IMR-90 (cell line): Measurements from ENCODE around the gene B9D1. TPM values are rescaled to one million over a fixed set of nuclear protein-coding genes. Genes with fewer than 3 reads are reported as not detected.

Experiments used
- ATAC-seq: fragments of 200-7000 bp; cut with Tn5 transposase; 2 replicates; pipeline ENCODE4 v1.9.1; 2020; ENCODE audit warnings: low read depth, mild to moderate bottlenecking, moderate library complexity
- BruUV-seq: library from RNA; stranded (reverse); fragments of 400-500 nt; replicated peaks from 2 replicates; lab custom pipeline; 2021; lab: Mats Ljungman, UMichigan
- CTCF ChIA-PET: fragments of 300-600 bp; formaldehyde crosslinking; extraction: SDS; loops from one replicate; lab custom pipeline; 2021; ENCODE audit warnings: antibody characterized with exemption; lab: Yijun Ruan, JAX
- POLR2A ChIA-PET: fragments of 300-600 bp; sonication (Branson Sonifier 250); formaldehyde crosslinking; loops from one replicate; lab custom pipeline; 2022; ENCODE audit warnings: antibody characterized with exemption; ENCODE audit not compliant: unreplicated experiment; lab: Charles Lee
- DNase-seq: peaks from one replicate; pipeline ENCODE4 v3.0.0; 2013
- H2AFZ ChIP-seq: replicated peaks from 2 replicates; pipeline ENCODE3; 2013; ENCODE audit warnings: low read length, mild to moderate bottlenecking; ENCODE audit not compliant: poor library complexity
- H2AK5ac ChIP-seq: 2 replicates; pipeline ENCODE4 v1.6.1; 2013; ENCODE audit warnings: low read depth, low read length, inconsistent platforms
- H2AK9ac ChIP-seq: replicated peaks from 2 replicates; pipeline ENCODE3; 2013; ENCODE audit warnings: mild to moderate bottlenecking, low read depth, low read length, moderate library complexity; ENCODE audit not compliant: poor library complexity
- H2BK120ac ChIP-seq: 2 replicates; pipeline ENCODE4 v1.6.1; 2013; ENCODE audit warnings: low read depth, low read length, inconsistent platforms
- H2BK15ac ChIP-seq: 3 replicates; pipeline ENCODE4 v1.6.1; 2013; ENCODE audit warnings: low read depth, low read length, inconsistent platforms
- H2BK20ac ChIP-seq: 2 replicates; pipeline ENCODE4 v1.6.1; 2013; ENCODE audit warnings: low read depth, mild to moderate bottlenecking, inconsistent platforms, low read length, moderate library complexity
- H2BK5ac ChIP-seq: 2 replicates; pipeline ENCODE4 v1.6.1; 2013; ENCODE audit warnings: mild to moderate bottlenecking, low read depth, low read length, inconsistent platforms; ENCODE audit not compliant: poor library complexity, severe bottlenecking
- H3K14ac ChIP-seq: replicated peaks from 2 replicates; pipeline ENCODE4 v1.6.1; 2013; ENCODE audit warnings: low read depth, low read length, inconsistent platforms
- H3K18ac ChIP-seq: 2 replicates; pipeline ENCODE4 v1.6.1; 2013; ENCODE audit warnings: low read depth, low read length, control low read depth
- H3K23ac ChIP-seq: 2 replicates; pipeline ENCODE4 v1.6.1; 2013; ENCODE audit warnings: low read depth, low read length, inconsistent platforms
- H3K27ac ChIP-seq: 2 replicates; pipeline ENCODE4 v1.5.1; 2013; ENCODE audit warnings: mild to moderate bottlenecking, control low read depth, low read length; ENCODE audit not compliant: insufficient read depth
- H3K27me3 ChIP-seq: 2 replicates; pipeline ENCODE4 v1.6.1; 2013; ENCODE audit warnings: low read length; ENCODE audit not compliant: control insufficient read depth, insufficient read depth
- H3K36me3 ChIP-seq: 2 replicates; pipeline ENCODE4 v1.6.1; 2013; ENCODE audit warnings: low read length, mixed read lengths; ENCODE audit not compliant: control insufficient read depth, insufficient read depth
- H3K4ac ChIP-seq: 2 replicates; pipeline ENCODE4 v1.6.1; 2013; ENCODE audit warnings: low read depth, low read length, inconsistent platforms
- H3K4me1 ChIP-seq: 2 replicates; pipeline ENCODE4 v1.6.1; 2013; ENCODE audit warnings: low read length, mixed read lengths; ENCODE audit not compliant: control insufficient read depth, insufficient read depth
- H3K4me2 ChIP-seq: 2 replicates; pipeline ENCODE4 v1.6.1; 2013; ENCODE audit warnings: low read depth, mild to moderate bottlenecking, control low read depth, low read length, moderate library complexity
- H3K4me3 ChIP-seq: 2 replicates; pipeline ENCODE4 v1.5.1; 2013; ENCODE audit warnings: low read depth, mild to moderate bottlenecking, control low read depth, low read length, moderate library complexity; ENCODE audit not compliant: insufficient read depth
- H3K56ac ChIP-seq: 2 replicates; pipeline ENCODE4 v1.6.1; 2013; ENCODE audit warnings: low read length, inconsistent platforms; ENCODE audit not compliant: insufficient read depth; ENCODE audit errors: extremely low read depth
- H3K79me1 ChIP-seq, 2 experiments: 2 replicates each; pipeline ENCODE4 v1.6.1; 2013; ENCODE audit warnings: low read length in 2 of 2, inconsistent platforms in 1 of 2, low read depth in 1 of 2
- H3K9ac ChIP-seq: 2 replicates; pipeline ENCODE4 v1.6.1; 2013; ENCODE audit warnings: low read depth, low read length, control low read depth
- H3K9me1 ChIP-seq: 2 replicates; pipeline ENCODE4 v1.6.1; 2013; ENCODE audit warnings: low read length, inconsistent platforms; ENCODE audit not compliant: insufficient read depth
- H3K9me3 ChIP-seq: 2 replicates; pipeline ENCODE4 v1.6.1; 2013; ENCODE audit warnings: low read length; ENCODE audit not compliant: control insufficient read depth, insufficient read depth
- H4K20me1 ChIP-seq: 2 replicates; pipeline ENCODE4 v1.6.1; 2013; ENCODE audit warnings: low read length, inconsistent platforms; ENCODE audit not compliant: insufficient read depth
- H4K5ac ChIP-seq: 2 replicates; pipeline ENCODE4 v1.6.1; 2013; ENCODE audit warnings: mild to moderate bottlenecking, low read depth, low read length, control low read depth
- H4K8ac ChIP-seq, 2 experiments: 2 replicates each; pipeline ENCODE4 v1.6.1; 2013; ENCODE audit warnings: low read depth in 2 of 2, low read length in 2 of 2, control low read depth in 1 of 2, inconsistent platforms in 1 of 2
- H4K91ac ChIP-seq: 2 replicates; pipeline ENCODE4 v1.6.1; 2013; ENCODE audit warnings: low read depth, low read length, inconsistent platforms; ENCODE audit not compliant: insufficient read depth
- BHLHE40 ChIP-seq: fragments of 150-350 bp; IDR thresholded peaks from 2 replicates; pipeline ENCODE4 v1.6.1; 2016; ENCODE audit warnings: mild to moderate bottlenecking, low read depth, low read length
- CEBPB ChIP-seq: IDR thresholded peaks from 2 replicates; pipeline ENCODE4 v1.6.1; 2012; ENCODE audit warnings: low read depth, low read length, improper control_type of control experiment
- ELK1 ChIP-seq: fragments of 150-350 bp; IDR thresholded peaks from 2 replicates; pipeline ENCODE4 v1.6.1; 2016; ENCODE audit warnings: low read depth, mild to moderate bottlenecking, low read length, moderate library complexity, borderline replicate concordance
- FOS ChIP-seq: fragments of 150-350 bp; IDR thresholded peaks from 2 replicates; pipeline ENCODE4 v1.6.1; 2016; ENCODE audit warnings: low read depth, low read length
- MAZ ChIP-seq: IDR thresholded peaks from 2 replicates; pipeline ENCODE4 v1.6.1; 2012; ENCODE audit warnings: low read depth, mild to moderate bottlenecking, low read length, improper control_type of control experiment, moderate library complexity, borderline replicate concordance
- MXI1 ChIP-seq: IDR thresholded peaks from 2 replicates; pipeline ENCODE4 v1.6.1; 2012; ENCODE audit warnings: low read depth, mild to moderate bottlenecking, low read length, moderate library complexity, borderline replicate concordance
- RAD21 ChIP-seq: IDR thresholded peaks from 2 replicates; pipeline ENCODE4 v1.6.1; 2012; ENCODE audit warnings: low read length, improper control_type of control experiment
- RCOR1 ChIP-seq: IDR thresholded peaks from 2 replicates; pipeline ENCODE4 v1.6.1; 2012; ENCODE audit warnings: mild to moderate bottlenecking, low read length, improper control_type of control experiment; ENCODE audit not compliant: insufficient replicate concordance
- RFX5 ChIP-seq: IDR thresholded peaks from 2 replicates; pipeline ENCODE4 v1.8.0; 2012; ENCODE audit warnings: low read depth, mild to moderate bottlenecking, low read length, moderate library complexity
- USF2 ChIP-seq: fragments of 150-350 bp; IDR thresholded peaks from 2 replicates; pipeline ENCODE4 v1.6.1; 2017; ENCODE audit warnings: mild to moderate bottlenecking, antibody characterized with exemption, low read length, low read depth
- WGBS, 2 experiments: methylation state at CpG; one replicate each; pipeline versions ENCODE4 v1.1.5 to v1.1.7; 2013; ENCODE audit warnings: missing lambda C conversion rate in 2 of 2; ENCODE audit not compliant: insufficient read length in 1 of 2; ENCODE audit errors: extremely low coverage in 2 of 2; 5-methylcytosine and 5-hydroxymethylcytosine counted together
- dilution Hi-C: fragments of 300-500 bp; cut with HindIII; formaldehyde crosslinking; loops from one replicate; pipeline ENCODE4 v1.14.3; 2018; ENCODE audit warnings: low sequenced_read_pairs; ENCODE audit not compliant: unreplicated experiment
- in situ Hi-C: fragments of 300-500 bp; cut with MboI; formaldehyde crosslinking; loops from 3 replicates; pipeline ENCODE4 v1.14.3; 2019; ENCODE audit warnings: low sequenced_read_pairs, inconsistent platforms, mixed read lengths
- intact Hi-C: fragments of 100-400 bp; cut with micrococcal nuclease; formaldehyde crosslinking; loops from 2 replicates; pipeline ENCODE4 v1.10.0; 2022
- polyA plus RNA-seq, 3 experiments: library from polyadenylated mRNA; depleted of rRNA; stranded (reverse); fragments of >200 nt; gene quantifications; 2 replicates each; pipeline ENCODE4 v1.2.3, GENCODE V29; 2012; ENCODE audit warnings: low replicate concordance in 1 of 3
- total RNA-seq: library from RNA; depleted of rRNA; stranded (reverse); fragments of >200 nt; gene quantifications from 2 replicates; pipeline ENCODE4 v1.2.3, GENCODE V29; 2012
- TF ChIP-seq, protein P1 (sequence below): conservative IDR thresholded peaks from 2 replicates; pipeline ENCODE4 v1.5.1; 2012; ENCODE audit warnings: mild to moderate bottlenecking, low read depth, low read length, improper control_type of control experiment

The B9D1 gene
- total and polyA plus RNA-seq, 2 of the 4 experiments (the other 2 are of a cell fraction): 42.5 to 43.8 TPM

DNA sequence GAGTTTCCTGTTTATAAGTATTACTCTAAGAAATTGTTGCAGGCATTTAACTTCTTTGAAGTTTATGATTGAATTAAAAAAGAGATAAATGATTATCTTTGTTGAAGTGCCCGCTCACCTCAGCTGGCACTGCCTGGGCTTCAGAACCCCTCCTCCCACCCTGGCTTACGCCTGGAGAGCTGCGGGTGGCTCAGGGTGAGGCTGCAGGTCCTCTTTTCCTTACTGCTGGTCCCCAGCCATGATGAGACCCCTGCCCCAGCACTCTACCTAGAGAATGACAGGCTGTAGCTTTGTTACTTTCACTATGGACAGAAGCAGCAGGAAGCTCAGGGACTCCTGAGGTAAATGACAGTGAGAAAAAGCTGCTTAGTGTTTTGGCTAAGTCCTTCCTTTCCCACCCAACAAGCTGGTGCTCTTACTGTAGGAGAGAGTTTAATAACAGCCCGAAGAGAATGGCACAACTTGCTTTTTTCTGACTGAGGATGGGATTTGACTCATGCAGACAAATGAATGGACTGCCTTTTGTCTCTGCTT is 63.2 kb downstream of the B9D1 start:
- Histone ChIP-seq H3K14ac (no peak overlapping the region), H3K36me3 (peaks cover 10% of the 10 kb centered on the region; the same call in 1 of the 2 replicates), H3K27me3 (no peaks in the 10 kb centered on the region), H2AFZ (no peak overlapping the region), H4K8ac (no peak overlapping the region), H2BK20ac (no peak overlapping the region), H2BK15ac (no peak overlapping the region), H2AK5ac (no peak overlapping the region), H2BK120ac (no peak overlapping the region), H4K20me1 (peaks cover 36% of the 10 kb centered on the region), H3K9me3 (no peaks in the 10 kb centered on the region), H3K23ac (no peak overlapping the region), H3K4me2 (no peak overlapping the region), H4K91ac (no peak overlapping the region), H3K79me1 (peaks cover 22 to 82% of the 10 kb centered on the region in 2 experiments; a peak in 3 of 4 replicates), H3K4me3 (no peak overlapping the region), H3K4ac (no peak overlapping the region), H3K9me1 (peaks cover 30% of the 10 kb centered on the region), H3K18ac (no peak overlapping the region), H3K4me1 (peaks cover 8% of the 10 kb centered on the region), H4K5ac (no peak overlapping the region), H2AK9ac (no peak overlapping the region), H3K9ac (no peak overlapping the region), H3K27ac (no peak overlapping the region), H2BK5ac (no peak overlapping the region), H3K56ac (no peak overlapping the region)
- in situ Hi-C loops (no loop called here), dilution Hi-C loops (no loop called here), intact Hi-C loops (no loop called here)
- ChIA-PET POLR2A (no interaction called here), CTCF (no interaction called here)
- ATAC-seq (no peak), DNase-seq (no peak)
- TF ChIP-seq ELK1 (no peak), MAZ (no peak), RCOR1 (no peak), FOS (no peak), RAD21 (no peak), RFX5 (no peak), CEBPB (no peak), BHLHE40 (no peak), MXI1 (no peak), USF2 (no peak)
- TF ChIP-seq, protein P1, sequence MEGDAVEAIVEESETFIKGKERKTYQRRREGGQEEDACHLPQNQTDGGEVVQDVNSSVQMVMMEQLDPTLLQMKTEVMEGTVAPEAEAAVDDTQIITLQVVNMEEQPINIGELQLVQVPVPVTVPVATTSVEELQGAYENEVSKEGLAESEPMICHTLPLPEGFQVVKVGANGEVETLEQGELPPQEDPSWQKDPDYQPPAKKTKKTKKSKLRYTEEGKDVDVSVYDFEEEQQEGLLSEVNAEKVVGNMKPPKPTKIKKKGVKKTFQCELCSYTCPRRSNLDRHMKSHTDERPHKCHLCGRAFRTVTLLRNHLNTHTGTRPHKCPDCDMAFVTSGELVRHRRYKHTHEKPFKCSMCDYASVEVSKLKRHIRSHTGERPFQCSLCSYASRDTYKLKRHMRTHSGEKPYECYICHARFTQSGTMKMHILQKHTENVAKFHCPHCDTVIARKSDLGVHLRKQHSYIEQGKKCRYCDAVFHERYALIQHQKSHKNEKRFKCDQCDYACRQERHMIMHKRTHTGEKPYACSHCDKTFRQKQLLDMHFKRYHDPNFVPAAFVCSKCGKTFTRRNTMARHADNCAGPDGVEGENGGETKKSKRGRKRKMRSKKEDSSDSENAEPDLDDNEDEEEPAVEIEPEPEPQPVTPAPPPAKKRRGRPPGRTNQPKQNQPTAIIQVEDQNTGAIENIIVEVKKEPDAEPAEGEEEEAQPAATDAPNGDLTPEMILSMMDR: no peak
- no TSS peak for BruUV-seq
- 81% methylated on average over 3 of the region's 4 CpGs; no CpG with 5 or more reads in 1 of the 2 experiments for WGBS, 2 experiments
